ENCODE measurements around the gene PRELID2.

PRELID2 gene

DNA sequence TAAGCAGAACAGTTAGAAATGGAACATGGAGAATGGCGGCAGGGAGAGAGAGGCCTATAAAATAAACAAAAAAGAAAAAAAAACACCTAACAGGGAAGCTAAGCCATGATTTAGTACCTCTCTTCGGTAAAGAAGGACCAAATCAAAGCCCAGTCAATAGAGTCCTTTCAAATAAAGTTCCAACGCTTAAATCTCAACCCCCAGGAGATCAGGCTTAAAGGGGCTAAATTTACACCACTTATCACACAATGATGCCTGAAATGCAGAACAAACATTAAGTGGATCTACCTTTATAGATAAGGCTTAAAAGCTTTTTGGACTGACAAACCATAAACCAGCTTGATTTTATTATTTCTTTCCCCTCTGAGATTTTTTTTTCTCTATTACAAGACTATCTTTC is 66.3 kb downstream of the PRELID2 start:
- Histone ChIP-seq H3K4me2 (ENCODE audit: low read depth, low read length, poor library complexity, severe bottlenecking) (no peak overlapping the region), H3K9me3 (ENCODE audit: insufficient read depth, low read length) (no peaks in the 10 kb centered on the region), H3F3A (ENCODE audit: insufficient read depth) (no peaks in the 10 kb centered on the region), H2AFZ (ENCODE audit: low read depth, low read length, severe bottlenecking) (no peak overlapping the region), H3K9ac (ENCODE audit: low read length) (no peak overlapping the region), H3K27ac (ENCODE audit: low read depth, low read length) (no peak overlapping the region), H3K79me2 (ENCODE audit: insufficient read depth, low read length) (no peaks in the 10 kb centered on the region), H3K4me3 (ENCODE audit: insufficient read depth, low read length, poor library complexity, severe bottlenecking) (no peak overlapping the region), H3K36me3 (ENCODE audit: low read length) (no peaks in the 10 kb centered on the region), H4K20me1 (ENCODE audit: low read depth, low read length) (no peaks in the 10 kb centered on the region), H3K27me3 (ENCODE audit: low read length) (no peaks in the 10 kb centered on the region), H3K9me2 (replicated peaks; ENCODE audit: insufficient read depth, low read length) (no peaks in the 10 kb centered on the region)
- TF ChIP-seq EZH2phosphoT487 (conservative IDR thresholded peaks at IDR 0.05; ENCODE audit: low read length), result no peak
- TF ChIP-seq, protein P1, sequence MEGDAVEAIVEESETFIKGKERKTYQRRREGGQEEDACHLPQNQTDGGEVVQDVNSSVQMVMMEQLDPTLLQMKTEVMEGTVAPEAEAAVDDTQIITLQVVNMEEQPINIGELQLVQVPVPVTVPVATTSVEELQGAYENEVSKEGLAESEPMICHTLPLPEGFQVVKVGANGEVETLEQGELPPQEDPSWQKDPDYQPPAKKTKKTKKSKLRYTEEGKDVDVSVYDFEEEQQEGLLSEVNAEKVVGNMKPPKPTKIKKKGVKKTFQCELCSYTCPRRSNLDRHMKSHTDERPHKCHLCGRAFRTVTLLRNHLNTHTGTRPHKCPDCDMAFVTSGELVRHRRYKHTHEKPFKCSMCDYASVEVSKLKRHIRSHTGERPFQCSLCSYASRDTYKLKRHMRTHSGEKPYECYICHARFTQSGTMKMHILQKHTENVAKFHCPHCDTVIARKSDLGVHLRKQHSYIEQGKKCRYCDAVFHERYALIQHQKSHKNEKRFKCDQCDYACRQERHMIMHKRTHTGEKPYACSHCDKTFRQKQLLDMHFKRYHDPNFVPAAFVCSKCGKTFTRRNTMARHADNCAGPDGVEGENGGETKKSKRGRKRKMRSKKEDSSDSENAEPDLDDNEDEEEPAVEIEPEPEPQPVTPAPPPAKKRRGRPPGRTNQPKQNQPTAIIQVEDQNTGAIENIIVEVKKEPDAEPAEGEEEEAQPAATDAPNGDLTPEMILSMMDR (IDR thresholded peaks at IDR 0.05; ENCODE audit: insufficient read depth, low read length, poor library complexity, severe bottlenecking), result no peak

DNA sequence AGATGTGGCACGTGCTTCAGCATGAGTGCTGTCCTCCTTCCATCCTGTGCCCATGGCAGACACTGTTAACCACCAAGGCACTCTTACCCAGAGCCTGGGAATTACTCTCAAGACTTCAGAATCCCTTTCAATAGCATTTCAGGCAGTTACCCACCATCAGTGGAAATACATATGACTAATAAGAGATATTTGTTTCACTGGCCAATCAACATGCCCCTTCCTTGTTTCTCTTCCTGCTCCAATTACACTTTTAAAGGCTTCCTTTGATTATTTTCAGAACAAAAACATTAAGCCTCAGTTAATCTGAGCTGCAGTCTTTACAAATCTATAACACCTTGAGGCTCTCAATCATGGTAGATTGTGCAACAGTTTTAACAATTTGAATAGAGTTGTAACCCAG is 70.8 kb downstream of the PRELID2 start:
- Histone ChIP-seq H3K27me3 (ENCODE audit: low read length) (no peaks in the 10 kb centered on the region), H3K36me3 (ENCODE audit: low read length) (no peaks in the 10 kb centered on the region)

DNA sequence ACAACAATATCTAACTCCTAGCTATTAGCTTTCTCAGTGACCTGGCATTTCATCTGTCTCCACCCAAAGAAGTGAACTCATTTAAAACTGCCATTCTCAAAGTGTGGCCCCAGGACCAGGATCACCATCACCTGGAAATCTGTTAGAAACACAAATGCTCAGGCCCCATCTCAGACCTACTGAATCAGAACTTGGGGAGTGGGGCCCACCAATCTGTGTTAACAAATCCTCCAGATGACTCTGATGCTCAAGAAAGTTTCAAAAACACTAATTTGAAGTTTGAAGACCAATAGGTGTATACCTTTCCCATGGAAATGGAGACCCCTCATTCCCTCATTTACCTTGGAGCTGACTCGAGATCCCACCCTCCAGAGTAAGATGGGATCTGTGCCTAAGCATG is 72.3 kb downstream of the PRELID2 start:
- no peaks in the 10 kb centered on the region for H3K9me2 ChIP-seq (replicated peaks; ENCODE audit: insufficient read depth, low read length)
- H2AFZ ChIP-seq (ENCODE audit: low read depth, low read length, severe bottlenecking), result no peak overlapping the region
- no peak overlapping the region for H3K27ac ChIP-seq (ENCODE audit: low read depth, low read length)
- no peaks in the 10 kb centered on the region for H3K27me3 ChIP-seq (ENCODE audit: low read length)
- no peak for TF ChIP-seq EZH2phosphoT487 (conservative IDR thresholded peaks at IDR 0.05; ENCODE audit: low read length)
- no peak overlapping the region for H3K4me2 ChIP-seq (ENCODE audit: low read depth, low read length, poor library complexity, severe bottlenecking)
- no peaks in the 10 kb centered on the region for H4K20me1 ChIP-seq (ENCODE audit: low read depth, low read length)
- no peaks in the 10 kb centered on the region for H3K79me2 ChIP-seq (ENCODE audit: insufficient read depth, low read length)
- no peak overlapping the region for H3K4me3 ChIP-seq (ENCODE audit: insufficient read depth, low read length, poor library complexity, severe bottlenecking)
- no peaks in the 10 kb centered on the region for H3K36me3 ChIP-seq (ENCODE audit: low read length)
- no peaks in the 10 kb centered on the region for H3K9me3 ChIP-seq (ENCODE audit: insufficient read depth, low read length)
- H3F3A ChIP-seq (ENCODE audit: insufficient read depth), result no peaks in the 10 kb centered on the region
- H3K9ac ChIP-seq (ENCODE audit: low read length), result no peak overlapping the region

More for the DNA sequence above, 70.8 kb downstream of the PRELID2 start:
- H3K9me3 ChIP-seq (ENCODE audit: insufficient read depth, low read length), result no peaks in the 10 kb centered on the region
- no peaks in the 10 kb centered on the region for H3K9me2 ChIP-seq (replicated peaks; ENCODE audit: insufficient read depth, low read length)
- TF ChIP-seq, protein P1 (IDR thresholded peaks at IDR 0.05; ENCODE audit: insufficient read depth, low read length, poor library complexity, severe bottlenecking), result no peak
- no peak for TF ChIP-seq EZH2phosphoT487 (conservative IDR thresholded peaks at IDR 0.05; ENCODE audit: low read length)
- H4K20me1 ChIP-seq (ENCODE audit: low read depth, low read length), result no peaks in the 10 kb centered on the region
- no peaks in the 10 kb centered on the region for H3F3A ChIP-seq (ENCODE audit: insufficient read depth)
- no peak overlapping the region for H3K4me2 ChIP-seq (ENCODE audit: low read depth, low read length, poor library complexity, severe bottlenecking)
- no peak overlapping the region for H2AFZ ChIP-seq (ENCODE audit: low read depth, low read length, severe bottlenecking)
- H3K4me3 ChIP-seq (ENCODE audit: insufficient read depth, low read length, poor library complexity, severe bottlenecking), result no peak overlapping the region
- H3K9ac ChIP-seq (ENCODE audit: low read length), result no peak overlapping the region
- H3K27ac ChIP-seq (ENCODE audit: low read depth, low read length), result no peak overlapping the region
- no peaks in the 10 kb centered on the region for H3K79me2 ChIP-seq (ENCODE audit: insufficient read depth, low read length)

DNA sequence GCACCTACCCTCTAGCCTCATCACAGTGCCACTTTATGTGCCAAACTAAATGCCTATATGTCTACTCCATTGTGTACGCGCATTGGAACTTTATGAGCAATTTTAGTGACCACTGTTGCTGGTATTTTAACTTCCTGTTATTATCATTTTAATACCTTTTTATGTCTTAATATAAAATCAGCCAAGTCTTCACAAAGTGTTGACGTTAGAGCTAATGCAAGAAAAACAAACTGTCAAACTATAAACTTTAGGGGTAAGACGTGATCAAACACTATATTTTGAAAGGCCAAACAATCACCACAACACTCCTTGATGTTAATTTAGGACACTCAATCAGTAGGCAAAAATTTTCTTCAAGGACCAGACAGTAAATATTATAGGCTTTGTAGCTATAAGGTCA is 73.9 kb downstream of the PRELID2 start:
- Histone ChIP-seq H3K79me2 (ENCODE audit: insufficient read depth, low read length) (no peaks in the 10 kb centered on the region), H2AFZ (ENCODE audit: low read depth, low read length, severe bottlenecking) (no peak overlapping the region), H3K27ac (ENCODE audit: low read depth, low read length) (no peak overlapping the region), H3K9me3 (ENCODE audit: insufficient read depth, low read length) (no peaks in the 10 kb centered on the region), H4K20me1 (ENCODE audit: low read depth, low read length) (no peaks in the 10 kb centered on the region), H3K27me3 (ENCODE audit: low read length) (no peaks in the 10 kb centered on the region), H3K4me3 (ENCODE audit: insufficient read depth, low read length, poor library complexity, severe bottlenecking) (no peak overlapping the region), H3K4me2 (ENCODE audit: low read depth, low read length, poor library complexity, severe bottlenecking) (no peak overlapping the region), H3K36me3 (ENCODE audit: low read length) (no peaks in the 10 kb centered on the region), H3K9me2 (replicated peaks; ENCODE audit: insufficient read depth, low read length) (no peaks in the 10 kb centered on the region), H3F3A (ENCODE audit: insufficient read depth) (no peaks in the 10 kb centered on the region), H3K9ac (ENCODE audit: low read length) (no peak overlapping the region)
- TF ChIP-seq EZH2phosphoT487 (conservative IDR thresholded peaks at IDR 0.05; ENCODE audit: low read length), result no peak
- TF ChIP-seq, protein P1 (IDR thresholded peaks at IDR 0.05; ENCODE audit: insufficient read depth, low read length, poor library complexity, severe bottlenecking), result no peak

Data from SU-DHL-6 (cell line).